GOT3 (cell line): ENCODE data around the gene RBP2.

Experiments used
- DNase-seq: peaks from one replicate; lab custom pipeline; 2025; ENCODE audit warnings: mixed read lengths; lab: John Stamatoyannopoulos, UW

Gene RBP2

GRCh38 chr3:139476348-139476747, at the start of gene RBP2:
RBP2 (minus strand) TSS chr3:139476516; CDS start chr3:139476459, 57 bp downstream.
- no peak for DNase-seq

- no peak for DNase-seq
Measured at GRCh38 chr3:139524841-139525636, 48.7 kb upstream of the RBP2 start.

GRCh38 chr3:139523718-139524117, 47.4 kb upstream of the RBP2 start:
- no peak for DNase-seq

- no peak for DNase-seq
Measured at GRCh38 chr3:139523166-139523565, 46.9 kb upstream of the RBP2 start.

- no peak for DNase-seq
Measured at GRCh38 chr3:139522421-139522820, 46.1 kb upstream of the RBP2 start.

GRCh38 chr3:139521816-139522215, 45.5 kb upstream of the RBP2 start:
- DNase-seq, result no peak

- no peak for DNase-seq
Measured at GRCh38 chr3:139521144-139521543, 44.8 kb upstream of the RBP2 start.

- no peak for DNase-seq
Measured at GRCh38 chr3:139519998-139520737, 43.9 kb upstream of the RBP2 start.

- no peak for DNase-seq
Measured at GRCh38 chr3:139518926-139519842, 42.9 kb upstream of the RBP2 start.

GRCh38 chr3:139518306-139518705, 42.0 kb upstream of the RBP2 start:
- DNase-seq, result no peak

- no peak for DNase-seq
Measured at GRCh38 chr3:139517321-139518065, 41.2 kb upstream of the RBP2 start.

GRCh38 chr3:139514741-139515140, 38.4 kb upstream of the RBP2 start:
- DNase-seq, result no peak

GRCh38 chr3:139509631-139510030, 33.3 kb upstream of the RBP2 start:
- no peak for DNase-seq

GRCh38 chr3:139506766-139507165, 30.4 kb upstream of the RBP2 start:
- DNase-seq, result no peak

GRCh38 chr3:139505829-139506386, 29.6 kb upstream of the RBP2 start:
- no peak for DNase-seq

GRCh38 chr3:139499536-139499935, 23.2 kb upstream of the RBP2 start:
- DNase-seq, result no peak

- no peak for DNase-seq
Measured at GRCh38 chr3:139493826-139494385, 17.6 kb upstream of the RBP2 start.

- no peak for DNase-seq
Measured at GRCh38 chr3:139491966-139492365, 15.7 kb upstream of the RBP2 start.

GRCh38 chr3:139491027-139491700, 14.8 kb upstream of the RBP2 start:
- no peak for DNase-seq

- no peak for DNase-seq
Measured at GRCh38 chr3:139482206-139482605, 5.9 kb upstream of the RBP2 start.
